Esophagus muscularis mucosa (tissue), 4 donors: ENCODE results near the gene TESK2.

Experiments
- EP300 ChIP-seq: sonication (generic); formaldehyde crosslinking; IDR thresholded peaks from one replicate; pipeline ENCODE4 v1.6.1; 2017; ENCODE audit warnings: antibody characterized with exemption
- POLR2A ChIP-seq: fragments of 450-650 bp; IDR thresholded peaks from one replicate; pipeline ENCODE4 v1.6.1; 2017; ENCODE audit warnings: antibody characterized with exemption, moderate library complexity, mild to moderate bottlenecking, low read depth
- TF ChIP-seq, protein P1 (sequence below), 3 experiments: fragments of 200-600 bp in 2 of 3; fragments of 450-650 bp in 1 of 3; sonication (generic) in 2 of 3; IDR thresholded peaks; one replicate each; pipeline ENCODE4 v1.5.1; 2017 to 2019; ENCODE audit warnings: antibody characterized with exemption in 3 of 3, mild to moderate bottlenecking in 2 of 3, moderate library complexity in 1 of 3

DNA sequence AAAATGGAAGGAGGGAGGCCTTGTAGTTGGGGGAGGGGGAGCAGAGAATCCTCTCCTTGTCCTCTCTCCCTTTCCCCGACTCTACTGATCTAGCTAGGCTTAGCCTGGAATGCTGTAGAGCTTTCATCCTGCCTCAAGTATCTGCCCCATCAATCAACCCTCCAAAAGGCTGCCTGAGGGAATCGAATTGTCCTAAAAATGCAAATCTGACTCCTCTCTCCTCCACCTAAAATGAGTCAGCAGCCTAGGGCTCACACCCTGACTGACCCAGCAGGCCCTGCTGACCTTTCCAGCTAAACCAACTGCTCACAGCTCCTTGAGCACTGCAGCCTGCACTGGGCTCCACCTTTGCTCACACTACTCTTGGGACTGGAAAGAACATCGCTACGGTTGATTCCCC is 161.5 kb downstream of the TESK2 start:
- no peak for TF ChIP-seq EP300
- TF ChIP-seq, protein P1, sequence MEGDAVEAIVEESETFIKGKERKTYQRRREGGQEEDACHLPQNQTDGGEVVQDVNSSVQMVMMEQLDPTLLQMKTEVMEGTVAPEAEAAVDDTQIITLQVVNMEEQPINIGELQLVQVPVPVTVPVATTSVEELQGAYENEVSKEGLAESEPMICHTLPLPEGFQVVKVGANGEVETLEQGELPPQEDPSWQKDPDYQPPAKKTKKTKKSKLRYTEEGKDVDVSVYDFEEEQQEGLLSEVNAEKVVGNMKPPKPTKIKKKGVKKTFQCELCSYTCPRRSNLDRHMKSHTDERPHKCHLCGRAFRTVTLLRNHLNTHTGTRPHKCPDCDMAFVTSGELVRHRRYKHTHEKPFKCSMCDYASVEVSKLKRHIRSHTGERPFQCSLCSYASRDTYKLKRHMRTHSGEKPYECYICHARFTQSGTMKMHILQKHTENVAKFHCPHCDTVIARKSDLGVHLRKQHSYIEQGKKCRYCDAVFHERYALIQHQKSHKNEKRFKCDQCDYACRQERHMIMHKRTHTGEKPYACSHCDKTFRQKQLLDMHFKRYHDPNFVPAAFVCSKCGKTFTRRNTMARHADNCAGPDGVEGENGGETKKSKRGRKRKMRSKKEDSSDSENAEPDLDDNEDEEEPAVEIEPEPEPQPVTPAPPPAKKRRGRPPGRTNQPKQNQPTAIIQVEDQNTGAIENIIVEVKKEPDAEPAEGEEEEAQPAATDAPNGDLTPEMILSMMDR (IDR thresholded peaks at IDR 0.05), result no peak
- no peak for TF ChIP-seq POLR2A
